HG02763 (cell line): ENCODE measurements around the gene AOC1.
"Not testable (repeated sequence)": the region's sequence is repeated elsewhere in the genome, so short reads cannot be mapped to it uniquely, and the experiment has no call there.

Experiments used
- ATAC-seq: cut with Tn5 transposase; IDR thresholded peaks from one replicate; pipeline ENCODE4 v1.9.1; 2021; ENCODE audit warnings: mild to moderate bottlenecking, moderate library complexity; ENCODE audit not compliant: unreplicated experiment

Gene AOC1

GRCh38 chr7:150891740-150892139 is 39.4 kb downstream of the AOC1 start:
- no peak for ATAC-seq

DNA sequence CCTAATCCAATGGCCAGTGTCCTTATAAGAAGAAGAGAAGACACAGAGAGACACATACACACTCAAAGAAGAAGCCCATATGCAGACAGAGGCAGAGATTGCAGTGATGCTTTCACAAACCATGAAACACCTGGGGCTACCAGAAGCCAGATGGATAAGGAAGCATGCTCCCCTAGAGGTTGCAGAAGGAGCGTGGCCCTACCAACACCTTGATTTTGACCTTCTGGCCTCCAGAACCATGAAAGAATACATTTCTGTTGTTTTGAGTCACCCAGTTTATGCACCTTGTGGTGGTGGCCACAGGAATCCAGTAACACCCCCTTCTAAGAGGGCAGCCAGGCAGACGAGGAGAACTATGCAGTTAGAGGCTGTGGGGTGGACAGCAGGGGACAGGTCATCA is 43.5 kb downstream of the AOC1 start:
- ATAC-seq = no peak

DNA sequence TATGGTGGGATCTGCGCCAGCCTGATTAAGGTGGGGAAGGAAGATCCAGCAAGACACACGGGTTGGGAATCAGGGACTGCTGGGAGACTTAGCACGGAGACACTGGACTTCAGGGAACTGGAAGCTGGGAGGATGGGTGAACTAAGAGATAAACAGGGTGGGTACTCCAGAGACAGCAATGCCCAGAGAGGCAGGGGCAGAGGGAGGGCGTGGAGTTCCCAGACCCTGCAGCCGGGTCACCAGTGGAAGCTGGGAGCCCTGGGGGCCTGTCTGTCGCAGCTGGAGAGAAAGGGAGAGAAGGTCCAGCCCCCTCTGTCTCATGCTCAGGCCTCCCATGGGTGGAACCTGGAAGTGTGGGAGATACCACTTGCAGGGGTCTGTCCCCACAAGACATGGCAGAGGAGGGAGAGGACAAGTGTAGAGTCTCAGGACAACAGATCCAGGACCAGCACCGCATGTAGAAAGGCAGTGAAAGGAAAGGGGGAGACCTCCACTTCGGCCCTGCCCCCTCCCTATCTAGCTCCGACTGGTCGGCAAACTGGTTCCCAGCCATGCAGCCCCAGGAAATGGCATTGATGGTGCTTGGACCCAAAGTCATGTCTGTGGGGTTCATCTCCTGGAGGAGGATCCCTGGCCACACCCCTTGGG is 44.4 kb downstream of the AOC1 start:
- ATAC-seq = no peak

GRCh38 chr7:150897502-150898474 is 45.5 kb downstream of the AOC1 start:
- peak; percentile 81 for ATAC-seq

- ATAC-seq = no peak
These were observed 46.2 kb downstream of the AOC1 start for GRCh38 chr7:150898475-150899011.

- ATAC-seq = no peak
These were observed 48.4 kb downstream of the AOC1 start for GRCh38 chr7:150900675-150901074.

GRCh38 chr7:150901160-150902035 is 49.1 kb downstream of the AOC1 start:
- ATAC-seq = no peak

GRCh38 chr7:150902078-150903033 is 50.0 kb downstream of the AOC1 start:
- no peak for ATAC-seq

DNA sequence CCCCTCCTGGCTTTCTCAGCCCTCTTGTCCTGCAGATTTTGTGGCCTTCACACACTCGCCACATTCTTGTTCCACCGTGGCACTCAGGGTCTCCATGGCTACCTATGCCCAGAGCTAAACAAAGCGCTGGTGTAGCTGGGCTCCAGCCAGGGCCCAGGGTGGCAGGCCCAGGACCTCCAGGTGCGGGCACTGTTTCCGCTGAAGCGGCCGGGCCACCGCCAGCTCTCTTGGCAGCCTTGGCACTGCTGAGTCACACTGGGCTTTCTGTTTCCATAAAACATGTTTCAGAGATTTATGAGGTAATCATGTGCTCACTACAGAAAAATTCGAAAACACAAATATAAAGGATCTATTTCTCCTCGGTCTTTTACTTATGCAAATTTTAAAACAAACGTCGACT is 51.3 kb downstream of the AOC1 start:
- no peak for ATAC-seq

- ATAC-seq = no peak
These were observed 51.9 kb downstream of the AOC1 start for GRCh38 chr7:150904011-150904909.

GRCh38 chr7:150908173-150908572 is 55.9 kb downstream of the AOC1 start:
- no peak for ATAC-seq

GRCh38 chr7:150909200-150909995 is 57.1 kb downstream of the AOC1 start:
- ATAC-seq = no peak

DNA sequence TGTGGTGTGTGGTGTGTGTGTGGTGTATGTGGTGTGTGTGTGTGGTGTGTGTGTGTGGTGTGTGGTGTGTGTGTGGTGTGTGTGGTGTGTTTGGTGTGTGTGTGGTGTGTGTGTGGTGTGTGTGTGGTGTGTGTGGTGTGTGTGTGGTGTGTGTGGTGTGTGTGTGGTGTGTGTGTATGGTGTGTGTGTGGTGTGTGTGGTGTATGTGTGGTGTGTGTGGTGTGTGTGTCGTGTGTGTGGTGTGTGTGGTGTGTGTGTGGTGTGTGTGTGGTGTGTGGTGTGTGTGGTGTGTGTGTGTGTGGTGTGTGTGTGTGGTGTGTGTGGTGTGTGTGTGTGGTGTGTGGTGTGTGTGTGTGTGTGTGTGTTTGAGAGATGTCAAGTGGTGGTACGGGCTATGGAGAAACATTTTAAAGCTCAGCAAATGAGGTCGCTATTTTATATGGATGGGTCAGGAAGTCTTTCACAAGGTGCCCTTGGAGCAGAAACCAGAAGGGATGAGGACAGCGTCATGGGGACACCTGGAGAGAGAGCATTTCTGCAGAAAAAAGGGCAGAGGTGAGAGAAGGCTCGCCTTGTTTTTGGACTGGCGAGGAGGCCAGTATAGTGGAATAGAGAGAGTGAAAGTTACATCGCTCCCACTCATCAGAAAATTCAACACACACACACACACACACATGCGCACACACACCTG is 58.1 kb downstream of the AOC1 start:
- ATAC-seq = not testable (repeated sequence)

GRCh38 chr7:150910996-150911422 is 58.7 kb downstream of the AOC1 start:
- ATAC-seq = no peak
